PC-9 (cell line): ENCODE data around the gene MT1G. TPM values are rescaled to one million over a fixed set of nuclear protein-coding genes. Genes with fewer than 3 reads are reported as not detected.

ENCODE experiments used
- BruUV-seq: library from RNA; stranded (reverse); fragments of 400-500 nt; replicated peaks from 2 replicates; lab custom pipeline; 2021; lab: Mats Ljungman, UMichigan
- CTCF ChIA-PET: fragments of 300-600 bp; sonication (Branson Sonifier 250); formaldehyde crosslinking; loops from one replicate; lab custom pipeline; 2022; ENCODE audit warnings: antibody characterized with exemption; lab: Charles Lee
- POLR2A ChIA-PET: fragments of 300-600 bp; sonication (Branson Sonifier 250); formaldehyde crosslinking; loops from one replicate; lab custom pipeline; 2022; ENCODE audit warnings: antibody characterized with exemption; ENCODE audit not compliant: unreplicated experiment; lab: Charles Lee
- DNase-seq, 2 experiments: peaks; one replicate each; pipeline versions ENCODE4 v3.0.0 to v3.0.0-alpha.2; 2015 to 2022; ENCODE audit warnings: mixed read lengths in 1 of 2
- H2AFZ ChIP-seq: fragments of 200-600 bp; sonication (generic); 2 replicates; pipeline ENCODE4 v1.8.1; 2017; ENCODE audit warnings: antibody characterized with exemption
- H3F3A ChIP-seq: fragments of 200-600 bp; sonication (generic); 2 replicates; pipeline ENCODE4 v1.8.1; 2017; ENCODE audit warnings: antibody characterized with exemption, mild to moderate bottlenecking, low read depth; ENCODE audit not compliant: insufficient read depth
- H3K27ac ChIP-seq: fragments of 200-600 bp; sonication (generic); 2 replicates; pipeline ENCODE4 v1.6.1; 2016; ENCODE audit warnings: mixed run types
- H3K27me3 ChIP-seq: fragments of 200-600 bp; sonication (generic); 2 replicates; pipeline ENCODE4 v1.6.1; 2016; ENCODE audit warnings: low read depth, mixed run types; ENCODE audit not compliant: insufficient read depth
- H3K36me3 ChIP-seq: fragments of 200-600 bp; sonication (generic); 2 replicates; pipeline ENCODE4 v1.6.1; 2016; ENCODE audit warnings: low read depth, mixed run types
- H3K4me1 ChIP-seq: fragments of 200-600 bp; sonication (generic); replicated peaks from 2 replicates; pipeline ENCODE4 v1.6.1; 2016; ENCODE audit warnings: mixed run types; ENCODE audit not compliant: insufficient read depth
- H3K4me2 ChIP-seq: fragments of 200-600 bp; sonication (generic); 2 replicates; pipeline ENCODE4 v1.6.1; 2017; ENCODE audit warnings: mixed run types
- H3K4me3 ChIP-seq: fragments of 200-600 bp; sonication (generic); 2 replicates; pipeline ENCODE4 v1.6.1; 2016; ENCODE audit warnings: mixed run types
- H3K79me2 ChIP-seq: fragments of 200-600 bp; sonication (generic); 2 replicates; pipeline ENCODE4 v1.6.1; 2017; ENCODE audit warnings: low read depth, mixed run types
- H3K9me2 ChIP-seq: fragments of 200-600 bp; sonication (generic); 2 replicates; pipeline ENCODE4 v1.8.1; 2017; ENCODE audit warnings: mild to moderate bottlenecking; ENCODE audit not compliant: insufficient read depth
- H3K9me3 ChIP-seq: fragments of 200-600 bp; sonication (generic); 2 replicates; pipeline ENCODE4 v1.8.1; 2016; ENCODE audit warnings: low read depth; ENCODE audit not compliant: insufficient read depth
- H4K20me1 ChIP-seq: fragments of 200-600 bp; sonication (generic); 2 replicates; pipeline ENCODE4 v1.8.1; 2017; ENCODE audit not compliant: insufficient read depth
- EZH2 ChIP-seq: fragments of 200-600 bp; sonication (generic); IDR thresholded peaks from 2 replicates; pipeline ENCODE4 v1.8.0; 2017; ENCODE audit warnings: antibody characterized with exemption, low read depth
- intact Hi-C: fragments of 100-400 bp; cut with micrococcal nuclease; formaldehyde crosslinking; loops from one replicate; pipeline ENCODE4 v1.10.0; 2022; ENCODE audit not compliant: unreplicated experiment
- total RNA-seq: library from RNA; stranded (reverse); gene quantifications from 2 replicates; pipeline ENCODE4 v1.2.3, GENCODE V29; 2021
- TF ChIP-seq, protein P1 (sequence below): fragments of 200-600 bp; sonication (generic); conservative IDR thresholded peaks from 2 replicates; pipeline ENCODE4 v1.6.1; 2017; ENCODE audit warnings: mixed run types, antibody characterized with exemption, mild to moderate bottlenecking, moderate library complexity

MT1G gene
- total RNA-seq, 1 experiment from 2014 or later = not detected

DNA sequence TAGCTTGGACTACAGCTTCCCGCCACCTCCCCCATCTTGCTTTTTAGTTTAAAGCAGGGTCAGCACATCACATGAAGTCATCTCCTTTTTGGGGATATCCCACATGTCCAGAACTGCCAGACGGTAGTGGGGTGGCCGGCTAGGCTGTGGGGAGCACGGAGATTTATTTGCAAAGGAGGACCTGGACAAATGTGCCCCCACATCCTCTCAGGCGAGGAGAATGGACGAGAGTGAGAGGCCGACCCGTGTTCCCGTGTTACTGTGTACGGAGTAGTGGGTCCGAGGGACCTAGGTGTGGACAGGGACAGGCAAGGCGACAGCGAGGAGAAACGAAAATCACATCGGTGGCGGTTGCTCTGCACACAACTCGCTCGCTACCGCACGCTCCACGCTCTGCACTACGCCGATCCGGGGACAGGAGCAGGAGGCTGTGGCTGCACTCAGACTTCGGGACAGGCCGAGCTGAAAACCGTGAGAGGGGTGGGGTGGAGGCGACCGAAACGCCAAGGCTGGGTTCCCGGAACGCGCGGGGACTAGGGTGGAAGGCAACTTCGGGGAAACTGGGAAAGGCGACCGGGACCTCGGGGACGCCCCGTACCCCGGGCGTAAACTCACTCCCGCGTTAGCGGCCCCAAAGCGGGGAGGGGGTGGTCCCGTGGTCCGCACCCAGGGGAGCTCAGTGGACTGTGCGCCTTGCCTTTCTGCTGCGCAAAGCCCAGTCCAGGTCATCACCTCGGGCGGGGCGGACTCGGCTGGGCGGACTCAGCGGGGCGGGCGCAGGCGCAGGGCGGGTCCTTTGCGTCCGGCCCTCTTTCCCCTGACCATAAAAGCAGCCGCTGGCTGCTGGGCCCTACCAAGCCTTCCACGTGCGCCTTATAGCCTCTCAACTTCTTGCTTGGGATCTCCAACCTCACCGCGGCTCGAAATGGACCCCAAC is 29.8 kb downstream of the MT1G start, which contains the start of gene MT1A:
Gene MT1A, plus strand, starts transcription at position 853 of the 937 bp plus-strand sequence. Its CDS starts 73 bp downstream, at position 926.
- Histone ChIP-seq H3K36me3 (no peaks in the 10 kb centered on the region), H3K4me2 (peak within 1 kb of the TSS; percentile 11; the same call in 1 of the 2 replicates)

DNA sequence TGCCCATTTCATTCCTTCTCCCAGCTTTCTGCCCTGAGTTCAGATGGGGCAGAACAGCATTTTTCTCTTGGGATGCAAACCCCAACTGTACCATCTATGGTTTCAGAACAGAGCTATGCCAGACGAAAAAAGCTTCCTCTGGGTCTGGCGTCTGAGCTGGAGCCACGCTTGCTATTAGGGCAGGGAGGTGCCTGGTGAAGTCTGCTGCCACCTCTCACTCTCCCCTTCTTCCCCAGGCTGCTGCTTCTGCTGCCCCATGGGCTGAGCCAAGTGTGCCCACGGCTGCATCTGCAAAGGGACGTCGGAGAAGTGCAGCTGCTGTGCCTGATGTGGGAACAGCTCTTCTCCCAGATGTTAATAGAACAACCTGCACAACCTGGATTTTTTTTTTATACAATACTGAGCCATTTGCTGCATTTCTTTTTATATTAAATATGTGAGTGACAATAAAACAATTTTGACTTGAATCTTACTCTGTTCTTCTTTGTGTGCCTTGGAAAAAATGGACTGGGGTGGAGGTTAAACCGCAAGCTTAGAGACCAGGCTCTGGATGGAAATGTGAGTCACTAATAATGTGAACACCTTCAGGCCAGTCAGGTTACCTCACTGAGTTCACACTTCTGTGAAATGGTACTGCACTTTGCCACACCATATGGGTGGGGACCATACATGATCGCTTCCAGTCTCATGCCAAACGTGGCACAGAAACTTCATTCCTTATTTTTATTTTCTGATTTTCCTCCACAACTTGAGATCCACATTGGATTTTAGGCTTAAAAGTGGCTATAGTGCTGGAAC is 31.1 kb downstream of the MT1G start:
- Histone ChIP-seq H3F3A (peaks cover 12% of the 10 kb centered on the region; the same call in 1 of the 2 replicates), H3K4me1 (peaks cover 33% of the 10 kb centered on the region), H3K79me2 (no peaks in the 10 kb centered on the region), H3K27me3 (no peaks in the 10 kb centered on the region), H3K9me2 (no peaks in the 10 kb centered on the region), H3K36me3 (no peaks in the 10 kb centered on the region), H3K4me3 (no peak overlapping the region), H4K20me1 (no peaks in the 10 kb centered on the region), H2AFZ (no peak overlapping the region), H3K4me2 (peak overlapping the region; percentile 27), H3K27ac (no peak overlapping the region), H3K9me3 (no peaks in the 10 kb centered on the region)
- intact Hi-C loops = no loop called here
- no peak for TF ChIP-seq EZH2
- TF ChIP-seq, protein P1, sequence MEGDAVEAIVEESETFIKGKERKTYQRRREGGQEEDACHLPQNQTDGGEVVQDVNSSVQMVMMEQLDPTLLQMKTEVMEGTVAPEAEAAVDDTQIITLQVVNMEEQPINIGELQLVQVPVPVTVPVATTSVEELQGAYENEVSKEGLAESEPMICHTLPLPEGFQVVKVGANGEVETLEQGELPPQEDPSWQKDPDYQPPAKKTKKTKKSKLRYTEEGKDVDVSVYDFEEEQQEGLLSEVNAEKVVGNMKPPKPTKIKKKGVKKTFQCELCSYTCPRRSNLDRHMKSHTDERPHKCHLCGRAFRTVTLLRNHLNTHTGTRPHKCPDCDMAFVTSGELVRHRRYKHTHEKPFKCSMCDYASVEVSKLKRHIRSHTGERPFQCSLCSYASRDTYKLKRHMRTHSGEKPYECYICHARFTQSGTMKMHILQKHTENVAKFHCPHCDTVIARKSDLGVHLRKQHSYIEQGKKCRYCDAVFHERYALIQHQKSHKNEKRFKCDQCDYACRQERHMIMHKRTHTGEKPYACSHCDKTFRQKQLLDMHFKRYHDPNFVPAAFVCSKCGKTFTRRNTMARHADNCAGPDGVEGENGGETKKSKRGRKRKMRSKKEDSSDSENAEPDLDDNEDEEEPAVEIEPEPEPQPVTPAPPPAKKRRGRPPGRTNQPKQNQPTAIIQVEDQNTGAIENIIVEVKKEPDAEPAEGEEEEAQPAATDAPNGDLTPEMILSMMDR = no peak
- BruUV-seq = no TSS peak
- ChIA-PET CTCF (no interaction called here), POLR2A (no interaction called here)
- DNase-seq = peak in 1 of 2 experiments; percentile 75

More for the DNA sequence above, 29.8 kb downstream of the MT1G start, which contains the start of gene MT1A:
- ChIA-PET POLR2A (interaction anchor here (0.6 to 0.7 kb wide), 2 partner anchors 26 to 273 kb away, joined by 3 to 4 read pairs; no protein-coding TSS in a partner anchor), CTCF (no interaction called here)
- no peak within 1 kb of the TSS for H3K4me3 ChIP-seq
- no peaks in the 10 kb centered on the region for H4K20me1 ChIP-seq
- H3K27me3 ChIP-seq = no peaks in the 10 kb centered on the region
- no peak for TF ChIP-seq EZH2
- TF ChIP-seq, protein P1 = no peak
- BruUV-seq = TSS peak; percentile 72
- H3K79me2 ChIP-seq = no peaks in the 10 kb centered on the region
- no peak within 1 kb of the TSS for H3K27ac ChIP-seq
- H3K9me2 ChIP-seq = no peaks in the 10 kb centered on the region
- intact Hi-C loops = no loop called here
- H3K9me3 ChIP-seq = no peaks in the 10 kb centered on the region
- peak in 1 of 2 experiments; percentile 76 for DNase-seq
- H2AFZ ChIP-seq = no peak within 1 kb of the TSS
- peaks cover 39% of the 10 kb centered on the region for H3K4me1 ChIP-seq
- H3F3A ChIP-seq = peaks cover 24% of the 10 kb centered on the region

DNA sequence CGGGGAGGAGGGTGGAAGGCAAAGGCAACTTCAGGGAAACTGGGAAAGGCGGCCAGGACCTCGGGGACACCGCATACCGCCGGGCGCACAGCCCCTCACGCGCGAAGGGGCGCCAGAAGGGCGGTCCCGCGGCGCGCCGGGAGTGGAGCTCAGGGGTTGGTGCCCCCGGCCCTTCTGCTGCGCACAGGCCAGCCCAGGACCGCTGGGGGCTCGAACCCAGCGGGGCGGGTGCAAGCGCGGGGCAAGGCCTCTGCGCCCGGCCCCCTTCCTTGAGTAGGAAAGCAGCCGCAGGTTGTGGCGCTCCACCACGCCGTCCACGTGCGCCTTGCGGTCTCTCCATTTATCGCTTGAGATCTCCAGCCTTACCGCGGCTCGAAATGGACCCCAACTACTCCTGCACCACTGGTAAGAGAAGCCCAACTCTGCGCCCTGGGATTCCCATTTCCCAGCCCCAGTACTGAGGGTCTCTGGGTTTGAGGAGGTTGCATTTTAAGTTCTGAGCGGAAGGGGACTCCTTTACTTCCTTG is 32.4 kb downstream of the MT1G start:
- BruUV-seq = no TSS peak
- Histone ChIP-seq H3K9me3 (no peaks in the 10 kb centered on the region), H4K20me1 (no peaks in the 10 kb centered on the region), H3F3A (peaks cover 8% of the 10 kb centered on the region; the same call in 1 of the 2 replicates), H3K9me2 (no peaks in the 10 kb centered on the region), H3K79me2 (no peaks in the 10 kb centered on the region), H3K4me3 (no peak overlapping the region), H3K27ac (no peak overlapping the region), H3K27me3 (no peaks in the 10 kb centered on the region), H3K4me1 (peaks cover 31% of the 10 kb centered on the region), H2AFZ (no peak overlapping the region), H3K36me3 (no peaks in the 10 kb centered on the region), H3K4me2 (no peak overlapping the region)
- TF ChIP-seq, protein P1 = no peak
- no peak for TF ChIP-seq EZH2
- DNase-seq = no peak
- CTCF ChIA-PET = no interaction called here
- POLR2A ChIA-PET = no interaction called here
- intact Hi-C loops = no loop called here
